ENCODE measurements around the gene UBE2F.
"Not testable (repeated sequence)": the region's sequence is repeated elsewhere in the genome, so short reads cannot be mapped to it uniquely, and the experiment has no call there.

Gene UBE2F

DNA sequence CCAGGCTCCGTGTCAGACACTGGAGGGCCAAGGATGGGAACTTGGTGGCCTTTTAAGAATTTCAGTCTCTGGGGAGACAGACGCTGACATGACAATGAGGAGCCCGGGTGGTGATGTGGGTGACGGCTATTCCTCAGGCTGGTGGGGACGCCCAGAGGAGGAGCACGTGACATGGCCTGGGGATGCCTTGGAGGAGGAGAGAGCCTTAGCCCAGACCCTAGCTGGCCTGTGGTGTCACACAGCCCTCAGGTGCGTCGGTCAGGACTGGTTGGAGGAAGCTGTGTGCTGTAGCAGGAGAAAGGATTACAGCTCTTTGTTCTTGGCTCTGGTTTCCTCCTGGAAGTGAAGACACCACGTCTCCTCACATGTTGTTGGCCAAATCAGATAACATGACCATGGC lies 54.0 kb downstream of the UBE2F start:
- no peak for DNase-seq (ENCODE audit: low read depth in 3 of 3)

GRCh38 chr2:238021327-238021726 lies 54.5 kb downstream of the UBE2F start:
- no peak for DNase-seq (ENCODE audit: low read depth in 3 of 3)

- DNase-seq (ENCODE audit: low read depth in 3 of 3): no peak
These were observed 55.9 kb downstream of the UBE2F start for GRCh38 chr2:238022594-238023157.

DNA sequence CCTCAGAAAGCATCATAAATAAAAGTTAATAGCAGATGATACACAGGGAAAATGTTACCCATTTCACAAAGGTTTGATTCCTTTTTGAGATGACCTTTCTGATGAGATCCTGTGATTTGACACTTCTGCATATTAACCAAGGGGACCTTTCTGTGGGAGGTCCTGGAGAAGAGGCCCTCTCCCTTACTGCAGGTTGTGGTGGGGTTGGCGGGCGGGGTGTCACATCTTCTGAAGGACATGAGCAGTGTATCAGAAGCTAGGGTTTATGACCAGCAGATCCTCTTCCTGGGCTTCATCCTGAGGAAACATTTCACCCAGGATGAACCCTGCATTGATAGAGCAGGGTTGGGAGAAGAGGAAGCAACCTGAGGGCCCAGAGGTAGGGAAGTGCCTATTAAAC lies 56.8 kb downstream of the UBE2F start:
- no peak for DNase-seq (ENCODE audit: low read depth in 3 of 3)

- peak; percentile 15 to 66 (median 31) for DNase-seq (ENCODE audit: low read depth in 3 of 3)
These were observed 58.2 kb downstream of the UBE2F start for GRCh38 chr2:238024986-238025385.

- no peak for DNase-seq (ENCODE audit: low read depth in 3 of 3)
These were observed 59.0 kb downstream of the UBE2F start for GRCh38 chr2:238025741-238026360.

- no peak for DNase-seq (ENCODE audit: low read depth in 3 of 3)
These were observed 60.2 kb downstream of the UBE2F start for GRCh38 chr2:238027058-238027457.

GRCh38 chr2:238027591-238028415 lies 61.0 kb downstream of the UBE2F start:
- no peak for DNase-seq (ENCODE audit: low read depth in 3 of 3)

GRCh38 chr2:238029853-238030252 lies 63.0 kb downstream of the UBE2F start:
- DNase-seq (ENCODE audit: low read depth in 3 of 3): no peak

DNA sequence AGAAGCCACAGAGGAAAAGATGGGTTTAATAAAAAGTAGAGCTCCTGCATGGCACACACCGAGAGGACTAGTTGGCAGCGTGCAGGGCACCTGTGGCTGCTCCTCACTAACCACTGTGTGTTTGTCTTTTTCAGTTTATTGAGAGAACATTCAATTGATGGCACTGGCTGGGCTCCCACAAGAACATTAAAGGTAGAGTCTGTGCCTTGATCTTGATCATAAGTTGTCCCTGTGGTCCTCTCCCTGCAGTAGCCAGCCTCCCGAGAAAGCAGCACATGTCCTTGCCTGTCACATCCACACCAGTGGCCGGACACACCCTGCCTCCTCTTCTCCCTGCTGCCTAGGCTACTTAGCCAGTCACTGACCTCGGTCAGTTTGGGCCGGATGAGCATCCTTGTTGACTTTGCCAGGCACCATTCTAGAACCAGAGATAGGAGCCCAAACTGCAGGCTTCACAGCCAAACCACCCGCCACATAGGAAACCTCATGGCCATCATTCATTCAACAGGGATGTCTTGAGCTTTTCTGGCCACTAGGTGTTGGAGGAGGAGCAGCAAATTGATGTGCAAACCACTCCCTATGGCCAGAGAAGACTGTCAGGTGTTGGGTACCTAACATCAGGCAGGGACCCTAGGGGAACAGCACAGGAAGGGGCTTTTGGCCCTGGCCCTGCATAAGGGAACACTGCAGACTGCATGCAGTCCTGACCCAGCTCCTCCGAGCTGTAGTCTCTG lies 63.8 kb downstream of the UBE2F start:
- no peak for DNase-seq (ENCODE audit: low read depth in 3 of 3)

GRCh38 chr2:238031751-238032150 lies 64.9 kb downstream of the UBE2F start:
- DNase-seq (ENCODE audit: low read depth in 3 of 3): no peak

- DNase-seq (ENCODE audit: low read depth in 3 of 3): no peak
These were observed 66.0 kb downstream of the UBE2F start for GRCh38 chr2:238032755-238033337.

GRCh38 chr2:238033991-238034390 lies 67.2 kb downstream of the UBE2F start:
- DNase-seq (ENCODE audit: low read depth in 3 of 3): not testable (repeated sequence)

DNA sequence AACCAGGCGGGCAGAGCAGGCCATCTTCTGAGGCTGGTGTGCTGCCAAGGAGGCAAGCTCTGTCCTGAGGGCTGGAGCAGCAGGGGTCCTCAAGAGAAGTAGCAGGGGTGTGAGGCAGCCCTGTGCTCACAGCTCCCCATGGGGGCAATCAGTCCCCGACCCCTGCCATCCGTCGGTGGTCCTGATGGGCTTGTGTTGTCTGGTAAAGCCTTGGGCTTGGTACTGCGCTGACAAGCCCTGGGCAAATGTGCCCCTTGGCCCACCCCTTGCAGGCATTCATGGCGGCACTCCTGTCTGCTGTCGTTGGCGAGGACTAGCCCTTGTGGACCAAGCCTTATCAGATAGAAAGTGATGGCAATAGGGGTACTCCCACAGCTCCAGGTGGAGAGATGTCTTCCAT lies 71.4 kb downstream of the UBE2F start:
- DNase-seq (ENCODE audit: low read depth in 3 of 3): no peak

DNA sequence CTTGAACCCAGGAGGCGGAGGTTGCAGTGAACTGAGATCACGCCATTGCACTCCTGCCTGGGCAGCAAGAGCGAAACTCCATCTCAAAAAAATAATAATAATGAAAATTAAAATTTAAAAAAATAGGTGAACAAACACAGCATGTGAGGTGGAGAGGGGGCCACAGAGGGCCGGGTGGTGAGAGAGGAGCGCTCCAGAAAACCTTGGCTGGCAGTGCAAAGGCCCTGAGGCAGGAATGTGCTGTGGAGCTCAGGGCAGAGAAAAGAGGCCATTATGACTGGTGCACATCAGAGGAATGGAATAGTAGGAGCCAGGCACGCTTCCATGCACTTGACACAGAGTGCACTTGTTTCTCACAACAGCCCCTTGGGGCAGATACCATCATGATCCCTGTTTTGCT lies 72.3 kb downstream of the UBE2F start:
- DNase-seq (ENCODE audit: low read depth in 3 of 3): no peak

DNA sequence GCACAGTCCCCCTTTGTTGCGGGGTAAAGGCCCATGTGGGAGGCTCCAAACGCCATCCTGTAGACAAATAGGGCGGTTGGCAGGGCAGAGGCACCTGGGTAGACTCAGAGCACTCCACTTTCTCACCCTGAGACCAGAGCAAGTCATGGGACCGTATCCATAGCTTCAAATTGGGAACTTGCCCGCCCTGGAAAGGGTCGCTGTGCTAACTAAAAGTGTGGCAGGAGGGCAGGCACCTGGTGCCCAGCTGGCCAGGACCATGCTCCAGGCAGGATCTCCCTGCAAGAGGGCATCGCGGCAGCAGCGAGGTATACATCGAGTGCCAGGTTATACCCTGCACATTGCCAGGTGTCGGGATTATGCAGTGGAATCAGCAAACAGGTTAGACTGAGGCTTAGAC lies 73.2 kb downstream of the UBE2F start:
- DNase-seq (ENCODE audit: low read depth in 3 of 3): no peak

DNA sequence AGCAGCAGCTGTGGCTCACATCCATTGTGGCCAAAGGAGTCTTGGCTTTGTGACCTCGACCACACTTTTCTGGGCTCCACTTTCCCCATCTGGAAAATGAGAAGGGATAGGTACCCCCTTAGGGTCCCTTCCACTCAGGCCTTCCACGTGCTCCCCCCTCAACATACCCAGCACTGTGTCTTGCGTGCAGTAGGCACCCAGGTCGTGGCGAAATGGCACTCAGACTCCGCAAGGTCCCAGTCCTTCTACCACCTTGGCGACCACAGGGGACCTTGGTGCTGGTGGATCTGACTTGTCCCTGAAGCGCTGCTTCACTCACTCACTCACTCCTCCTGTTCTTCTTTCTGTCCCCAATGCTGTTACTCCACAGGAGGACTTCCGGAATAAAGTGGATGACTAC lies 74.1 kb downstream of the UBE2F start:
- DNase-seq (ENCODE audit: low read depth in 3 of 3): no peak

DNA sequence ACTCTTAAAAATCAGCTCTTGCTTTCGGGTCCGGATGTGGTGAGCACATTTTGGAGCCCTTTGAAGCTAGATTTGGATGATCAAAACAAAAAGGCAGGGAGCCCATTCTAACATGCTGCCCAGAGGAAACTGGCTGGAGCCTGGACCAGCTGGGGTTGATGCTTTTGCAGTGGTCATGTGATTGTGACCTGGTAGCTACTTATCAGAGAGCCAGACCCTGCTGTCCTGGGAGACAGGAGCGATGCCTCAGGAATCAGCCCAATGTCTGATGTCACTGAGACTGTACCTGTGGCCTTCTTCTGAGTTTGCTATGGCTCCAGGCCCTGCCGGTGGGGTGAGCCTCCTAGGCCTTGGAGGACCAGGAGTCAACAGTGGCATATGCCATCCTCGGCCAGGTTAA lies 75.3 kb downstream of the UBE2F start:
- DNase-seq (ENCODE audit: low read depth in 3 of 3): no peak

GRCh38 chr2:238042849-238043584 lies 76.2 kb downstream of the UBE2F start:
- DNase-seq (ENCODE audit: low read depth in 3 of 3): no peak

DNA sequence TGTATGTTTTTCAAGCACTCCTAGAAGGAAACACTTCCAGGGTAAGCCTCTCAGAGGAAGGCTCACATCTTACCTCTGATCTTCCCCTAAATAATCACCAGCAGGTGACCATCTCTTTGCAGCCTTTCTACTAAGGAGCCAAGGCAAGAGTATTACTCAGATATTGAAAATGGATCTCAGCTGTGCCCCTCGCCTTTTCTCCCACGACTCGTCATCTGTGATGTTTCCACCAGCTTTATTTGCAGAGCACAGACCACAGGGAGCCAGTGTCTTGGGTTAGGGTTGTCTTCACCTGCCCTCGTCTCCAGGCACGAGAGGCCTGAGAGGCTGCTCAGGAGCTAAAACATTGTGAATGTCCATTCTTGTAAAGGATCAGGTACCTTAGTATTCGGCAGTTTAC lies 77.0 kb downstream of the UBE2F start:
- no peak for DNase-seq (ENCODE audit: low read depth in 3 of 3)

DNA sequence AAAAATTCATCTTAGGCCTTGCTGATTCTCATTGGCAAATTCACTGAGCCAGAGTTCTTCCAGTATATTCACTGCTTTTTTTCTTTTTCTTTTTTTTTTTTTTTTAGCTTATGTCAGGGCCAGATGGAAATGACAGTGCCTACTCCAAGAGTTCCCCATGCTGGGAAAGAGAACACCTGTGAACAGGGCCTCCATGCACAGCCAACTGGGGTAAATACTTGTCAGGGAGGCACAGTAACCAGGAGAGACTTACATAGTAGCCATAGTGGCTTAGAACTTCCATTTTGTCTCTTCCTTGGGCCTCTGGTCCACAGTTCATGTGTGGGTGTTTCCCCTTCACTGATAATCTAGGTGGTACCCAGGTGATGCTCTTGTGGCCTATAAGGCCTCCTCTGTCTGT lies 78.8 kb downstream of the UBE2F start:
- DNase-seq (ENCODE audit: low read depth in 3 of 3): no peak
